SKM-1 (cell line): Measurements from ENCODE around the gene TENM4.
A peak's percentile ranks its signal among the peaks of the same experiment; 100 is the strongest.

Experiments used
- DNase-seq: peaks from one replicate; lab custom pipeline; 2025; ENCODE audit not compliant: unreplicated experiment; lab: John Stamatoyannopoulos, UW

Gene TENM4

DNA sequence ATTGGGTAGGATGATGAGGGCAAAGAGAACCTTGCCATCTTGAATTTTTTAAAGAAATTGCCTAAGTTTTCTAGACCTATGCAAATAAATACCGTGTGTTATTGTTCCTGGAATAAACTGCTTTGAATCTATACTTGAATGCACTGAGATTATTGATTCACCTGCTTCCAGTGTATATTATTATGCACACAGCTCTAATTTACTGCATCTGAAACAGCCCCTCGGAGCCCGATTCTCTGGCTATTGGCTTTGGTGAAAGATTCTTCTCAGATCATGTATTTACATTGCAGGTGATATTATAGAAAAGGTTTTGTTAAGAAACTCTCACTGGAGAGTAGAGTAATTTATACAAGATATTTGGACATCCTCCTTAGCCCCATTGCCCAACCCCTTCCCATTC, 254.2 kb downstream of the TENM4 start:
- DNase-seq: no peak

GRCh38 chr11:79185351-79185750, 255.5 kb downstream of the TENM4 start:
- no peak for DNase-seq

- no peak for DNase-seq
Measured at GRCh38 chr11:79184285-79184684, 256.5 kb downstream of the TENM4 start.

- no peak for DNase-seq
Measured at GRCh38 chr11:79182794-79183193, 258.0 kb downstream of the TENM4 start.

GRCh38 chr11:79179087-79179486, 261.7 kb downstream of the TENM4 start:
- DNase-seq: no peak

DNA sequence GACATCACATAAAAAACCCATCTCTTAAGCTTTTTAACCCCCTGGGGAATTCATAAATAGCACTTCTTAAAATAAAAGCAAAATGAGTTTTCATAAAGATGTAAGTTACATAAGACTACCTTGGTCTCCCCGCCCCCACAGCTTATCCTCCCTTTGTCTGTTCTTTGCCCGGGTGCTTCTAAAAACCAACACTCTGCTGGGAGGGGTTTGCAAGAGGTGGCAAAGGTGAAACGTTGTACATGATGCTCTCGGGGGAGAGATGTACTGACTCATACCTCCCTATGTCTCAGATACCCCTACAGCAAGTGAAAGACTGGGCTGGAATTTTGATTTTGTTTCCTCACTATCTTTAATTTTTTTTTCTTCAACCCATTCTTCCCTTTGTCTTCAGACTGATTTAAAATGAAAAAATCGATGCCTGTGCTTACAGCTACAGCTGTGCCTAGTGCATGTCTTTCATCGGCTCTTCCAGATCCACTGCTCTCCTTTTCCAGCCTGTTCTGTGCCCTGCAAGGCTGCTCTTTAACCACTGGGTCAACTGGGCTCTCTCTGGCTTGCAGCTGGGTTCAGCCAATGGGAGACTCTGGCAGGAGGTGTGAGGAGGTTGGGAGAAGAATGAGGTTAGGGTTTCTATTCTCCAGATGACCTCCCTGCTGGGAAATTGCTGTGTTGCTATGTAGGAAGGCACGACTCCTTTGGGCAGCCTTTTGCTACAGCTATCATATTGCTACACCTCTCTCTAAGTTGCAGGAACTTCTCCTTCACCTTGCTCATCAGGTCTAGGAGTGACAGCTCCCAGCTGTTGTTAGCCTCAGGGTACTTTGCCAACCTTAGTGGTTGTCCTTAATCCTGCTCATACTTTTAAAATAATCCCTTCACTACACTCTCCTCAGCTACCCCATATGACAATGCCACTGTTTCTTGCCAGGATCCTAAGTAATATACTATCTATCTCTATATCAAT, 266.5 kb downstream of the TENM4 start:
- DNase-seq: no peak

GRCh38 chr11:79173615-79174014, 267.2 kb downstream of the TENM4 start:
- no peak for DNase-seq

GRCh38 chr11:79170321-79170720, 270.5 kb downstream of the TENM4 start:
- DNase-seq: no peak

- no peak for DNase-seq
Measured at GRCh38 chr11:79168530-79169110, 272.2 kb downstream of the TENM4 start.

DNA sequence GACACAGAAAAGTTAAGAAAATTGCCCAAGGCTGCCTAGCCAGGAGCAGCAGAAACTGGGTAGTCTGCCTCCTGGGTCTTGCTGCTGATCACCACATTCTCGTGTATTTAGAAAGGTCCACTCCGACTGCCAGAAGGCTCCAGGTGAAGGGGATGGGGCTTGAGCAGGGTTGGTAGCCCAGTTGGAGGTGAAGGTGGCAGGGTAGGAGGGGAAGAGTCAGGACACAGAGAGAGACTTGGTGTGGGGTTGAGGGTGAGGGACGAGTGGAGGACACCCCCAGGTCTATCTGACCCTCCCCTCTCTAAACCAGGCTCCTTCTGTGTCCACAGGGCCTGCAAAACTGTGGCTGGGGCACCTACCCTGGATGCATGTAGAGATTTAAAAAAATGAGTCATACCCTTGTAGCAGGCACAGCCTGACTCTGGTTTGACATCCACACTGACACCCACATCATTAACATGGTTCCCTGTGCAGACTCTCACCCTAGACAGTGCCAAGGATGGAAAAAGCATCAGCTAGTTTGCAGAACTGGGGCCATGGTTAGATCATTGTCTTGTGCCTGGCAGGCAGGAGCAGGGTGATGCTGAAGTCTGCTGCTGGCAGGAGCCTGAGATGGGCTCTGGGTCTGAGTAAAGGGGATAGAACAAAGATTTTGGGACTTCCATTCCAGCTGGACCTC, 273.2 kb downstream of the TENM4 start:
- DNase-seq: no peak

DNA sequence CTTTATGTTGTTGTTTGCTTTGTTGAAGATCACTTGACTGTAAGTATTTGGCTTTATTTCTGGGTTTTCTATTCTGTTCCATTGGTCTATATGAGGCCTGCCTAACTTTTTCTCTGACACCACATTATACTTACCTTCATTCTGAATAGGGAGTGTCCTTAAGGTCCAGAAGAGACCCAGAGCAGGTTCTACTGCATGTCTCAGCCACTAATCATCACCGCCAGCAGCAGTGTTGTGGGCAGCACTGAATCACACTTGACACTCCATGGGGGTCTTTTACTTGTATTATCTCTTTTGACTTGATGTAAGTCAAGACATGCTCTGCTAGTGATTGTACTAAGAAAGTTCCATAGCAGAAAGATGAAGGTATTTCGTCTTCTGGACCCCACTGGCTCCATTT, 274.9 kb downstream of the TENM4 start:
- no peak for DNase-seq

- DNase-seq: no peak
Measured at GRCh38 chr11:79160791-79161403, 279.9 kb downstream of the TENM4 start.

DNA sequence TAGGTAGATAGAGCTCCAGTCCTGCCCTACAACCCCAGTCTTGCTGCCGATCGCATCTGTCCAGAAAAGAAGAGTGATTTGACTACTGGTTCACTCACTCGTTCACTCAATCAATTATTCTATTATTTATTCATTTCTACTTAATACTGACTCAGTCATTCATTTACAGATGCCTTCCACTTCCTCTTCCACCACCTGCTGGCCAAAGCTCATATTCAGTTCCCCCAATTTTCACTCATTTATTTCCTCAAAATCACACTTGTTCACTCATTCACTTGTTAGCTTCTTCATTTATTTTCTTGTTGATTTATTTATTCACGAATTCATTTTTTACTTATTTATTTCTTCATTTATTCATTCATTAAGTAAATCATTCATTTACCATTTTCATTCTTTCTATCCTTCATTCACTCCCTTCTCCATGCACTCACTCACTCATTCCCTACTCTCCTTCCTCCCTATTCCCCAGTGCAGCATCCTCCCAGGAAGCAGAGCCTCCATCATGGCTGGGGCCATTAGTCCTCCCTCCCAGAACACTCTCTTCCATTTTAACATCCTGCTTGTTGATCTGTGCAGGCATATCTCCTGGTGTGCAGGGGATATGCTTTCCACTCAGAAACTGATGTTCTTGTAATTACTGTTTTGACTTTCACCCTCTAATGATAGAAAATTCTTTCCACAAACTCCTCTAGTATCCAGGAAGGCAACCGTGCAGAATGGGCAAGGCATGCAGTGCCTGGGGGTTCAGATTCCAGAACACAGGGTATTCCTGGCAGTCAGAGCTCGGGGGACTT, 281.0 kb downstream of the TENM4 start:
- no peak for DNase-seq

DNA sequence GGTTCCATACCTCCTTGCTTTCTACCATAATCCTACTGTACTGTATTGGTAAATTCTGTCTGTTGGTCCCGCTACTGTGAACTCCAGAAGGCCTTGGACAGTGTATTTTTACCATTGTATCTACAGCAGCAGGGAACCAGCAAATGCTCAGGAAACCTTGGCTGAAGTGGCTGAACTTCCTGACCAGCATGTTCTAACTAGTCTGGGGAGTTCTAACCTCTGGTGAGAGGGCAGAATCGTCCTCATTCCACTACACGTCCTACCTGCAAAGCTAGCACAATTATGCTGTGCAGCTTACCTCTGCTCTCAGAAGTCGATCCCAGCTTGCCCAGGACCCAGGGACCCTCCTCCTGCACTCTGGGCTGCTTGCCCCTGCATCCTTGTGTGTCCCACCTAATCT, 283.1 kb downstream of the TENM4 start:
- no peak for DNase-seq

DNA sequence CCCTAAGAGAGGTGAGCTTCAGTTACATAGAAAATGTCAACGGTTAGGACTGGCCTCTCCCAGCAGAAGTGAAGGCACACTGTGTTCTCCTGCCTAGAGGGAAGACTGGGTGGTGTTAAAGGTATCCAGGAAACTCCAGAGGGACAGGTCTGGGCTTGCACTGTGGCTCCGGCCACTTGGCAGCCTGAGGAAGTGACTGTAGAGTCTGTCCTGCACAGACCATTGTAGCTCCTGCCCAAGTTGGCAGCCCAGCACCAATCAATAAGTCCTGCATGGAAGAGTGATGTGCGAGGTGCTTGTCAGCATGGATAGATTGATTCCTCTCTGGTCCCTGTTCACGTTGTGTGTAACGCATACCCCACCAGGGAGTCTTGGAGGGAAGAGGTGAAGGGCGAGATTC, 284.8 kb downstream of the TENM4 start:
- DNase-seq: no peak

GRCh38 chr11:79155237-79155636, 285.6 kb downstream of the TENM4 start:
- DNase-seq: no peak

DNA sequence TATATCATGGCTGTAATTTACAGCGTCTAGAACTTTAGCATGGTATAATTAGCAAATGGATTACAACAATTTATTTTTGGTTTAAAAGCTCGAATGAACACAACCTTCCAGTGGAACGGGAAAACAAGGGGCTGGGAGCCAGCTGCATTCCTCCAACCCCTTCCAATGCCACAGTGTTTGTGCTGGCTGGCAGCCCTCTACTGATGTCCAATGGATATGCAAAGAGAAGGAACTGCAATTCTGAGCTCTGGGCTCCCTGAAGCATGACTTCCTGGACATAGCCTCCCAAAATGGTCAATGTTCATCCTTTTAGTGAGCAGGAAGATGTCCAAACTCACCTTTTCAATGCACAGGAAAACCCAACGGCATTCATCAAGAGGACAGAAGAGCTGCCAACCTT, 288.3 kb downstream of the TENM4 start:
- no peak for DNase-seq

DNA sequence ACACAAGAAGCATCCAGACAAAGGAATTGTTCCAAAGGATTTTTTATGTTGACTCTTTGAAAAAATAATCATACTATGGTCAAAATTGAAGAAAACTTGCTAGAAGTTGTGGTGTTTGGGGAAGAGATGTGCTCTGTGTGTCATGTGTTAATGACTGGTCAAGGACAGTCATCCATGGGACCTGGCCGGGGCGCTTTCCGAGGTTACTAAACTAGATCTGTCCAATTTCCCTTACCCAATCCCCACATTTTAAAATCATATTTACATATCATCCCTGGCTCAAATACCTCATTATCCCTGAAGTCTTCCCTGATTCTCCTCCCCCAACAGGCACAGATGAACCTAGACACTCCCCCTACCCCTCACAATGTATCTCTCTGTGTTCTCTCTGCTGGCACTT, 289.4 kb downstream of the TENM4 start:
- DNase-seq: no peak

DNA sequence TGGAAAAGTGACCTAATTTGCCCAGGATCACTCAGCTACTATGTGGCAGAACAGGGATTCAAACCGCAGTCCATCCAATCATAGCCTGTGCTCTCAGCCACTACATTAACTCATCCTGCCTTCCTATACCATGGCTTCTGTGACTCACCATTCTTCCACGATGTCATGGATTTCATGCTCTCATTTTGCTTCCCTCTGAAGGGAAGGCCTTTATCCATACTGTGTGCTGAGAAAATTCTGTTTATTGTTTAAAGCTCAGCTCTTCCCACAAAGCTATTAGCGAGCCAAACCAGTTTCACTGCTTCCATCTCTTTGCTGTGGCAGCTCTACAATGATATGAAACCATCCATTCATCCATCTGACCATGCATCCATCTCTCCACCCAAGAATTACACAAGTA, 289.9 kb downstream of the TENM4 start:
- no peak for DNase-seq

DNA sequence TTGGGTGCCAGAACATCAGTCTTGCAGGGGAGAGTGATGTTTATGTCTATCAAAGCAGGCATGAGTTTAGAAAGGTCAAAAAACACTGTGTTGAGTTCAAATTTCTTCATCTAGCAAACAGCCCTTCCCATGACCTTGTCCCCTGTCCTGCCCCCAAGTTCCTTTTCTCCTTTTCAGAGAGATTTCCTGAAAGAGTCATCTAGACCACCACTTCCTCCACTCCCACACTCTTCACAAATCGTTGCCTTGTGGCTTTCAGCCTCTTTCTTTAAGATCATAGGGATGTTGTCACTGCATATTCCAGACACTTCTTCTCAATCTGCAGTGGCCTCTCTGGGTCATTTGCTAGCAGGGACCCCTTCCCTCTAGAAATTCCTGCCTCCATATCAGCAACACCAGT, 290.5 kb downstream of the TENM4 start:
- peak; percentile 35 for DNase-seq

DNA sequence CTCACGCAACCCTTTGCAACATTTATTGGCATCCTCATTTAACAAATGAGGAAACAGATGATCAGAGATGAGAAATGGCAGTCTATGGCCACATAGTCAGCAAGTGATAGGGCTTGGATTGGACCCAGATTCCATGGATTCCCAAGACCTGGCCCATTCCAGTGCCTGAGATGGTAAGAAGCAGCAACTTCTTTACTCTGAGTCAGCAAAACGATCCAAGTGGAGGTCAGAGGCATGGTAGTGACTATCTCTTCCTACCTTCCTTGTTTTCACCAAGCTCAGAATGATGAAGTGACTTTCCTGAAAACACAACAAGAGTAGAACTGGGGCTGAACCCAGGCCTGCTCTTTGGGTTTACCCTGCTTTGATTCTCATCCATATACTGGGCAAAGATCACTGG, 293.1 kb downstream of the TENM4 start:
- no peak for DNase-seq
